HG02642 (cell line): ENCODE results near the gene GPC5.

Experiments
- ATAC-seq: cut with Tn5 transposase; IDR thresholded peaks from one replicate; pipeline ENCODE4 v1.9.1; 2021; ENCODE audit warnings: mild to moderate bottlenecking; ENCODE audit not compliant: unreplicated experiment, poor library complexity

Gene GPC5

GRCh38 chr13:91579320-91579719 is 180.9 kb downstream of the GPC5 start:
- ATAC-seq = no peak

GRCh38 chr13:91580749-91581148 is 182.3 kb downstream of the GPC5 start:
- ATAC-seq = no peak

- no peak for ATAC-seq
Measured at GRCh38 chr13:91586609-91587008, 188.2 kb downstream of the GPC5 start.

GRCh38 chr13:91588541-91588940 is 190.1 kb downstream of the GPC5 start:
- no peak for ATAC-seq

GRCh38 chr13:91592056-91593014 is 193.9 kb downstream of the GPC5 start:
- ATAC-seq = no peak

- ATAC-seq = no peak
Measured at GRCh38 chr13:91593456-91593855, 195.0 kb downstream of the GPC5 start.

- ATAC-seq = no peak
Measured at GRCh38 chr13:91594061-91594460, 195.6 kb downstream of the GPC5 start.

GRCh38 chr13:91595677-91596076 is 197.3 kb downstream of the GPC5 start:
- ATAC-seq = no peak

GRCh38 chr13:91596842-91597241 is 198.4 kb downstream of the GPC5 start:
- no peak for ATAC-seq

- ATAC-seq = no peak
Measured at GRCh38 chr13:91598655-91599054, 200.2 kb downstream of the GPC5 start.

- no peak for ATAC-seq
Measured at GRCh38 chr13:91601273-91601672, 202.9 kb downstream of the GPC5 start.

GRCh38 chr13:91601807-91602206 is 203.4 kb downstream of the GPC5 start:
- ATAC-seq = no peak

GRCh38 chr13:91609353-91609752 is 210.9 kb downstream of the GPC5 start:
- ATAC-seq = no peak

- ATAC-seq = no peak
Measured at GRCh38 chr13:91618315-91618714, 219.9 kb downstream of the GPC5 start.

- no peak for ATAC-seq
Measured at GRCh38 chr13:91620670-91621141, 222.3 kb downstream of the GPC5 start.

- no peak for ATAC-seq
Measured at GRCh38 chr13:91621161-91621560, 222.7 kb downstream of the GPC5 start.

GRCh38 chr13:91621963-91622362 is 223.5 kb downstream of the GPC5 start:
- ATAC-seq = no peak

GRCh38 chr13:91622778-91623550 is 224.5 kb downstream of the GPC5 start:
- ATAC-seq = no peak

GRCh38 chr13:91627952-91628739 is 229.7 kb downstream of the GPC5 start:
- no peak for ATAC-seq

- ATAC-seq = no peak
Measured at GRCh38 chr13:91630946-91631345, 232.5 kb downstream of the GPC5 start.
